Endodermal cell (in vitro differentiated cells): ENCODE data around the gene CPLANE2. TPM values are rescaled to one million over a fixed set of nuclear protein-coding genes. Genes with fewer than 3 reads are reported as not detected.

Source experiments
- DNase-seq: peaks from one replicate; pipeline ENCODE4 v3.0.0-alpha.2; 2017
- H3K27ac ChIP-seq: 2 replicates; pipeline ENCODE4 v1.5.1; 2013; ENCODE audit warnings: mild to moderate bottlenecking, low read depth, low read length, moderate library complexity
- H3K27me3 ChIP-seq: 2 replicates; pipeline ENCODE4 v1.6.1; 2013; ENCODE audit warnings: mild to moderate bottlenecking, low read length, moderate library complexity; ENCODE audit not compliant: insufficient read depth, control insufficient read depth, poor library complexity, severe bottlenecking
- H3K36me3 ChIP-seq: 2 replicates; pipeline ENCODE4 v1.7.0; 2013; ENCODE audit warnings: mild to moderate bottlenecking, low read length, moderate library complexity; ENCODE audit not compliant: control insufficient read depth, insufficient read depth
- H3K4me1 ChIP-seq: one replicate; pipeline ENCODE4 v1.7.0; 2013; ENCODE audit warnings: low read length; ENCODE audit not compliant: control insufficient read depth, insufficient read depth
- H3K4me3 ChIP-seq: 2 replicates; pipeline ENCODE4 v1.5.1; 2013; ENCODE audit warnings: mild to moderate bottlenecking, low read length, moderate library complexity
- H3K9ac ChIP-seq: 2 replicates; pipeline ENCODE4 v1.6.1; 2013; ENCODE audit warnings: mild to moderate bottlenecking, low read length, moderate library complexity; ENCODE audit not compliant: poor library complexity, severe bottlenecking; ENCODE audit errors: extremely low read depth
- H3K9me3 ChIP-seq: 2 replicates; pipeline ENCODE4 v1.6.1; 2013; ENCODE audit warnings: mild to moderate bottlenecking, low read length, moderate library complexity; ENCODE audit not compliant: control insufficient read depth
- H3K27ac Mint-ChIP-seq: 2 replicates; pipeline ENCODE4 v1.8.0; 2020; ENCODE audit warnings: mixed read lengths
- H3K27me3 Mint-ChIP-seq: 2 replicates; pipeline ENCODE4 v1.8.0; 2021; ENCODE audit warnings: mild to moderate bottlenecking, mixed read lengths; ENCODE audit not compliant: insufficient read depth
- H3K36me3 Mint-ChIP-seq: 2 replicates; pipeline ENCODE4 v1.8.0; 2020; ENCODE audit warnings: low read depth, mixed read lengths
- H3K4me1 Mint-ChIP-seq: 2 replicates; pipeline ENCODE4 v1.8.0; 2020; ENCODE audit warnings: mixed read lengths
- H3K4me3 Mint-ChIP-seq: 2 replicates; pipeline ENCODE4 v1.8.0; 2020; ENCODE audit warnings: mild to moderate bottlenecking, moderate library complexity, mixed read lengths
- H3K9me3 Mint-ChIP-seq: 2 replicates; pipeline ENCODE4 v1.8.0; 2020; ENCODE audit warnings: mild to moderate bottlenecking, mixed read lengths
- WGBS, 2 experiments: methylation state at CpG; one replicate each; pipeline versions ENCODE4 v1.1.5 to v1.1.7; 2013; ENCODE audit warnings: missing lambda C conversion rate in 2 of 2, mixed read lengths in 1 of 2; ENCODE audit not compliant: insufficient coverage in 1 of 2, insufficient read length in 1 of 2; 5-methylcytosine and 5-hydroxymethylcytosine counted together
- total RNA-seq, 2 donors: library from RNA; stranded (reverse); fragmentation: NEBNext Ultra II Directional in 1 of 2; extraction: Animal tissue kit (Norgen Biotek cat#: 25700) in 1 of 2; gene quantifications; 2 replicates in 1 of 2; 3 replicates in 1 of 2; pipeline ENCODE4 v1.2.1, GENCODE V29; 2021
- TF ChIP-seq, protein P1 (sequence below): fragments of 200-600 bp; sonication (generic); conservative IDR thresholded peaks from 2 replicates; pipeline ENCODE4 v1.5.0; 2021; ENCODE audit warnings: antibody characterized with exemption, mild to moderate bottlenecking

CPLANE2 gene
- total RNA-seq, 2 donors from 2014 or later = 9.6 to 10.3 TPM

DNA sequence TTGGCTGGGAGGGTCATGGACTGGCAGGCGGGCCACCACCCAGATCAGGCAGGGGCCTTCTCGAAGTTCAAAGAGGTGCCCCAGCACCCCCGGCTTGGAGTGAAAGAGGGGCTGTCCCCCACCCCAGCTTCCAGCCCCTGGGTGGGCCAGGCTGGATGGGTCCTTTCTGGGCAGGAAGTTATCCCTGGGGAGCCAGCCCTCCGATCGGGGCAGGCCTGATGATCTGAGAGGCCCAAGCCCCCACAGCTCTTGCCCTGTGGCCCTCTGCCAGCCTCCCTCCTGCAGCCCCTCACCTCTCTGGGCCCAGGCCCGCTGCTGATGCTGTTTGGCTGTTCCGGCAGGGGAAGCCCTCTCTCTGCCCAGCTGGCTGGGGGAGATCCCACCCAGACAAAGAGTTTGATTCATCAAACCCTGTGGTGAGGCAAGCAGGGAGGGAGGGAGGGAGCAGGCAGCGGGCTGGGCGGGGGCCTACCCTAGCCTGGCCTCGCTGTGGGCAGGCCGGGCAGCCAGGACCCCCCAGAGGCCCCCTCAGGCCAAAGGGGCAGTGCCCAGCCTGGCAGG is 27.1 kb downstream of the CPLANE2 start:
- no peak overlapping the region for H3K27ac ChIP-seq
- Mint-ChIP-seq H3K36me3 (no peaks in the 10 kb centered on the region), H3K9me3 (no peaks in the 10 kb centered on the region), H3K27ac (no peak overlapping the region), H3K27me3 (peaks cover 5% of the 10 kb centered on the region), H3K4me1 (peaks cover 12% of the 10 kb centered on the region), H3K4me3 (no peak overlapping the region)
- H3K4me1 ChIP-seq = no peaks in the 10 kb centered on the region
- H3K9me3 ChIP-seq = no peaks in the 10 kb centered on the region
- TF ChIP-seq, protein P1, sequence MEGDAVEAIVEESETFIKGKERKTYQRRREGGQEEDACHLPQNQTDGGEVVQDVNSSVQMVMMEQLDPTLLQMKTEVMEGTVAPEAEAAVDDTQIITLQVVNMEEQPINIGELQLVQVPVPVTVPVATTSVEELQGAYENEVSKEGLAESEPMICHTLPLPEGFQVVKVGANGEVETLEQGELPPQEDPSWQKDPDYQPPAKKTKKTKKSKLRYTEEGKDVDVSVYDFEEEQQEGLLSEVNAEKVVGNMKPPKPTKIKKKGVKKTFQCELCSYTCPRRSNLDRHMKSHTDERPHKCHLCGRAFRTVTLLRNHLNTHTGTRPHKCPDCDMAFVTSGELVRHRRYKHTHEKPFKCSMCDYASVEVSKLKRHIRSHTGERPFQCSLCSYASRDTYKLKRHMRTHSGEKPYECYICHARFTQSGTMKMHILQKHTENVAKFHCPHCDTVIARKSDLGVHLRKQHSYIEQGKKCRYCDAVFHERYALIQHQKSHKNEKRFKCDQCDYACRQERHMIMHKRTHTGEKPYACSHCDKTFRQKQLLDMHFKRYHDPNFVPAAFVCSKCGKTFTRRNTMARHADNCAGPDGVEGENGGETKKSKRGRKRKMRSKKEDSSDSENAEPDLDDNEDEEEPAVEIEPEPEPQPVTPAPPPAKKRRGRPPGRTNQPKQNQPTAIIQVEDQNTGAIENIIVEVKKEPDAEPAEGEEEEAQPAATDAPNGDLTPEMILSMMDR = no peak
- 87 to 100% methylated on average over 1 to 11 of the region's 11 CpGs for WGBS, 2 experiments
- DNase-seq = no peak
- no peak overlapping the region for H3K4me3 ChIP-seq
- H3K36me3 ChIP-seq = no peaks in the 10 kb centered on the region
- H3K27me3 ChIP-seq = peaks cover 6% of the 10 kb centered on the region
- no peak overlapping the region for H3K9ac ChIP-seq

DNA sequence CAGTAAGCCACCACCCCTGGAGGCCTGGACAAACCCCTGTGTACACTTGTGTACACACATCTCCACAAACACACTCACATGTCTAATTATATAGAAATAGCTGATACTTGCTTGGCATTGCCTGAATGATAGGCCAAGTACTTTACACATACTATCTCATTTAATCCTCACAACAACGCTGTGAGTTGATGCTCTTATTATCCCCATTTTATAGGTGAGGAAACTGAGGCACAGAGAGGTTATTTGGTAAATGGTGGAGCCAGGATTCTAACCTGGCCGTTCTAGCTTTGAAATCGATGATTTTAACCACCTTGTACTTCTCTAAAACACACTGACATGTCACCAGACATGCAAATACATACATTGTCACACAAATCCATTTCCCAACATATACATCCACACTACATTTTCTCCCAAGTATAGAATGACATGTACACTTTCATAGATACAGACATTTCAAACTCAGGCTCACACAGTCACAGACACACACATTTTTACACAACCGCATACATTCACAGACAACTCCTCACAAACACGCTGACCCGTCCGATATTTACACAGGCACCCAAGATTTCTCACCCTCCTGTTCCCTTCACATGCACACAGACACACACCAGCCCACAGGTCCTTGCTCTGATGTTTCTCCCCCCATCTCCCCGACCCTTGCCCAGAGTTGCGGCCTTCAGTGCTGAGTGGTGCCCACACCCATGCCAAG is 27.7 kb downstream of the CPLANE2 start:
- TF ChIP-seq, protein P1 = no peak
- H3K9me3 Mint-ChIP-seq = no peaks in the 10 kb centered on the region
- H3K27ac Mint-ChIP-seq = no peak overlapping the region
- Histone ChIP-seq H3K4me1 (no peaks in the 10 kb centered on the region), H3K27me3 (peaks cover 6% of the 10 kb centered on the region), H3K9ac (no peak overlapping the region), H3K36me3 (no peaks in the 10 kb centered on the region), H3K27ac (no peak overlapping the region), H3K4me3 (no peak overlapping the region), H3K9me3 (no peaks in the 10 kb centered on the region)
- no peak overlapping the region for H3K4me3 Mint-ChIP-seq
- 75 to 100% methylated on average over 2 to 9 of the region's 9 CpGs for WGBS, 2 experiments
- no peak for DNase-seq
- peaks cover 5% of the 10 kb centered on the region for H3K27me3 Mint-ChIP-seq
- no peaks in the 10 kb centered on the region for H3K36me3 Mint-ChIP-seq
- H3K4me1 Mint-ChIP-seq = peaks cover 12% of the 10 kb centered on the region

DNA sequence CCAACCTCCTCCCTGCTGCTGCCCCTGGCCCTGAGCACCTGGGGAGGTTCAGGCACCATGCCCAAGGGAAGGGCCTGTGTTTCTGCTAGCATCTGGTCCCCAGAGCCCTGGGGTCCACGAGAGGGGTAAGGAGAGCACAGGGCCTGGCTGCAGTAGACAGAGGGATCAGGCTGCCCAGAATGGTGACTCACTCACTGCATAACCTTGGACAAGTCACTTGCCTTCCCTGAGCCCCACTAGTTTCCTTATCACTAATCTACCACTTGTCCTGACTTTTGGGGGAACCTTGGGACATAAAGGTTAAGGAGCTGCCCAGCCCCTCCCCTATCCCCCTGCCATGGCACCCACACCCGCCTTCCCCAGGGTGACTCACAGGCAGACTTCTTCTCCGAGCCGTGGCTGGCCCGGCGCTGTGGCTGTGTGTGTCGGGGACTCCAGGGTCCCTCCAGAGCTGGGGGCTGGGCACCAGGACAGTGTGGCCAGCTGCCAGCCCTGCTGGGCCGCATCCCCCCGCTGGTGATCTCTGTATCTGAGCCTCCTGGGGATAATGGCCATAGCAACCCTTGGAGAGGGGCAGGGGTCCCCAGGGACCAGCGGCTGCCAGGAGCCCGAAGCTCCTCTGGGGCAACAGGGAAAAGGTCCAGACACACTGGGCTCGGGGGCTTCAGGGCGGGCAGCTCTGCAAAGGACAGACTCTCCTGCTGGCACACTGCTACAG is 28.6 kb downstream of the CPLANE2 start:
- TF ChIP-seq, protein P1 = no peak
- H3K9ac ChIP-seq = no peak overlapping the region
- 79 to 94% methylated on average over 5 to 13 of the region's 13 CpGs for WGBS, 2 experiments
- DNase-seq = no peak
- Mint-ChIP-seq H3K9me3 (no peaks in the 10 kb centered on the region), H3K27ac (no peak overlapping the region), H3K4me1 (peaks cover 12% of the 10 kb centered on the region), H3K4me3 (no peak overlapping the region), H3K36me3 (no peaks in the 10 kb centered on the region), H3K27me3 (peaks cover 5% of the 10 kb centered on the region)
- H3K9me3 ChIP-seq = no peaks in the 10 kb centered on the region
- peaks cover 6% of the 10 kb centered on the region for H3K27me3 ChIP-seq
- no peaks in the 10 kb centered on the region for H3K4me1 ChIP-seq
- H3K4me3 ChIP-seq = no peak overlapping the region
- no peak overlapping the region for H3K27ac ChIP-seq
- no peaks in the 10 kb centered on the region for H3K36me3 ChIP-seq
